Sigmoid colon (tissue), 7 donors: ENCODE measurements around the gene C1orf210. TPM values are rescaled to one million over a fixed set of nuclear protein-coding genes. Genes with fewer than 3 reads are reported as not detected.

ENCODE experiments used
- DNase-seq: peaks from one replicate; pipeline ENCODE4 v3.0.0-alpha.2; 2019
- H3K27ac ChIP-seq, 4 donors: fragments of 200-600 bp; sonication (generic); one replicate each; pipeline ENCODE4 v1.5.1; 2016 to 2019; ENCODE audit warnings: mild to moderate bottlenecking in 1 of 4
- H3K27me3 ChIP-seq, 3 donors: fragments of 200-600 bp; sonication (generic); one replicate each; pipeline ENCODE4 v1.5.1; 2019; ENCODE audit warnings: mild to moderate bottlenecking in 1 of 3
- H3K36me3 ChIP-seq, 4 donors: fragments of 200-600 bp; sonication (generic); one replicate each; pipeline ENCODE4 v1.5.1; 2016 to 2019
- H3K4me1 ChIP-seq, 4 donors: fragments of 200-600 bp; sonication (generic); one replicate each; pipeline ENCODE4 v1.5.1; 2017 to 2019
- H3K4me3 ChIP-seq, 4 donors: fragments of 200-600 bp; sonication (generic); one replicate each; pipeline ENCODE4 v1.5.1; 2017 to 2019; ENCODE audit warnings: mild to moderate bottlenecking in 2 of 4, moderate library complexity in 1 of 4
- H3K9me3 ChIP-seq, 4 donors: fragments of 200-600 bp in 3 of 4; sonication (generic) in 3 of 4; one replicate each; pipeline versions ENCODE4 v1.5.1 to v1.6.1; 2013 to 2019
- CTCF ChIP-seq, 4 experiments: fragments of 450-650 bp in 3 of 4; fragments of 200-600 bp in 1 of 4; IDR thresholded peaks; one replicate each; pipeline ENCODE4 v1.5.1; 2016 to 2019; ENCODE audit warnings: antibody characterized with exemption in 4 of 4, mild to moderate bottlenecking in 3 of 4, moderate library complexity in 2 of 4
- EP300 ChIP-seq, 4 donors: sonication (generic); formaldehyde crosslinking; IDR thresholded peaks; one replicate each; pipeline ENCODE4 v1.6.1; 2017; ENCODE audit warnings: antibody characterized with exemption in 4 of 4
- POLR2A ChIP-seq, 2 donors: fragments of 450-650 bp; IDR thresholded peaks; one replicate each; pipeline ENCODE4 v1.6.1; 2016; ENCODE audit warnings: antibody characterized with exemption in 2 of 2, mild to moderate bottlenecking in 2 of 2, moderate library complexity in 2 of 2
- POLR2AphosphoS5 ChIP-seq, 4 donors: sonication (generic); formaldehyde crosslinking; IDR thresholded peaks; one replicate each; pipeline ENCODE4 v1.6.1; 2017; ENCODE audit warnings: antibody characterized with exemption in 4 of 4
- WGBS, 2 donors: extraction: QIAGEN DNeasy Blood & Tissue Kit; methylation state at CpG; one replicate each; pipeline ENCODE4 v1.1.7; 2013; 5-methylcytosine and 5-hydroxymethylcytosine counted together
- intact Hi-C: fragments of 100-400 bp; cut with DNase I; formaldehyde crosslinking; loops from one replicate; pipeline ENCODE4 v1.15.1; 2023
- polyA plus RNA-seq, 3 donors: library from polyadenylated mRNA; stranded (reverse); fragments of 200-250 nt; gene quantifications; one replicate each; pipeline ENCODE4 v1.2.3, GENCODE V29; 2013
- total RNA-seq, 4 donors: library from RNA; depleted of rRNA; stranded (reverse); fragments of >200 nt; gene quantifications; one replicate each; pipeline ENCODE4 v1.1.0, GENCODE V29; 2016
- donor health status: healthy with polysubstance abuse.
- donor health status: Bipolar disorder and iron deficiency.
- donor health status: healthy.

The C1orf210 gene
- total and polyA plus RNA-seq, 7 donors = 2.1 to 68.5 (median 54.4) TPM; not detected in 3

- intact Hi-C loops = no loop called here
- H3K9me3 ChIP-seq = no peaks in the 10 kb centered on the region
- no peaks in the 10 kb centered on the region for H3K27me3 ChIP-seq
- WGBS, 2 donors = 94 to 96% methylated on average over 16 of the region's 16 CpGs
- no peaks in the 10 kb centered on the region for H3K4me1 ChIP-seq
- no peak overlapping the region for H3K27ac ChIP-seq
- DNase-seq = peak; percentile 63
- no peaks in the 10 kb centered on the region for H3K36me3 ChIP-seq
- no peak overlapping the region for H3K4me3 ChIP-seq
- no peak for TF ChIP-seq CTCF (IDR thresholded peaks at IDR 0.05)
- no peak for TF ChIP-seq EP300 (IDR thresholded peaks at IDR 0.05)
- no peak for TF ChIP-seq POLR2AphosphoS5 (IDR thresholded peaks at IDR 0.05)
- TF ChIP-seq POLR2A (IDR thresholded peaks at IDR 0.05) = no peak
Observed at GRCh38 chr1:43321331-43321891, 36.0 kb upstream of the C1orf210 start.

- no peaks in the 10 kb centered on the region for H3K9me3 ChIP-seq
- intact Hi-C loops = no loop called here
- peak; percentile 50 for DNase-seq
- 63% methylated on average over 3 of the region's 3 CpGs for WGBS, 2 donors
- no peak overlapping the region for H3K27ac ChIP-seq
- H3K4me1 ChIP-seq = no peaks in the 10 kb centered on the region
- TF ChIP-seq POLR2A (IDR thresholded peaks at IDR 0.05) = no peak
- no peak for TF ChIP-seq EP300 (IDR thresholded peaks at IDR 0.05)
- no peak for TF ChIP-seq POLR2AphosphoS5 (IDR thresholded peaks at IDR 0.05)
- no peak for TF ChIP-seq CTCF (IDR thresholded peaks at IDR 0.05)
- no peaks in the 10 kb centered on the region for H3K36me3 ChIP-seq
- H3K27me3 ChIP-seq = no peaks in the 10 kb centered on the region
- no peak overlapping the region for H3K4me3 ChIP-seq
Observed at GRCh38 chr1:43319766-43320165, 34.4 kb upstream of the C1orf210 start.

- intact Hi-C loops = no loop called here
- peak; percentile 55 for DNase-seq
- Histone ChIP-seq H3K27ac (no peak overlapping the region), H3K27me3 (no peaks in the 10 kb centered on the region), H3K9me3 (no peaks in the 10 kb centered on the region), H3K36me3 (no peaks in the 10 kb centered on the region), H3K4me3 (no peak overlapping the region), H3K4me1 (no peaks in the 10 kb centered on the region)
- WGBS, 2 donors = 95 to 98% methylated on average over 5 of the region's 5 CpGs
- TF ChIP-seq POLR2A (IDR thresholded peaks at IDR 0.05) = no peak
Observed at GRCh38 chr1:43319288-43319687, 33.9 kb upstream of the C1orf210 start.

- Histone ChIP-seq H3K27ac (no peak overlapping the region), H3K36me3 (no peaks in the 10 kb centered on the region), H3K27me3 (no peaks in the 10 kb centered on the region), H3K9me3 (no peaks in the 10 kb centered on the region), H3K4me1 (no peaks in the 10 kb centered on the region), H3K4me3 (no peak overlapping the region)
- TF ChIP-seq CTCF (IDR thresholded peaks at IDR 0.05) = no peak
- no peak for TF ChIP-seq POLR2AphosphoS5 (IDR thresholded peaks at IDR 0.05)
- no peak for TF ChIP-seq EP300 (IDR thresholded peaks at IDR 0.05)
- TF ChIP-seq POLR2A (IDR thresholded peaks at IDR 0.05) = no peak
- intact Hi-C loops = no loop called here
- peak; percentile 28 for DNase-seq
- WGBS, 2 donors = 87% methylated on average over 4 of the region's 4 CpGs
Observed at GRCh38 chr1:43318831-43319230, 33.5 kb upstream of the C1orf210 start.

GRCh38 chr1:43317817-43318471, 32.6 kb upstream of the C1orf210 start:
- TF ChIP-seq POLR2A (IDR thresholded peaks at IDR 0.05) (no peak), CTCF (IDR thresholded peaks at IDR 0.05) (no peak), EP300 (IDR thresholded peaks at IDR 0.05) (no peak), POLR2AphosphoS5 (IDR thresholded peaks at IDR 0.05) (no peak)
- H3K27me3 ChIP-seq = no peaks in the 10 kb centered on the region
- peak; percentile 54 for DNase-seq
- no peaks in the 10 kb centered on the region for H3K36me3 ChIP-seq
- no peaks in the 10 kb centered on the region for H3K4me1 ChIP-seq
- H3K4me3 ChIP-seq = no peak overlapping the region
- 91 to 92% methylated on average over 15 of the region's 15 CpGs for WGBS, 2 donors
- H3K27ac ChIP-seq = no peak overlapping the region
- intact Hi-C loops = no loop called here
- no peaks in the 10 kb centered on the region for H3K9me3 ChIP-seq
